GM23338 (cell line): Measurements from ENCODE around the gene HS6ST1. TPM values are rescaled to one million over a fixed set of nuclear protein-coding genes. Genes with fewer than 3 reads are reported as not detected.

Source experiments
- ATAC-seq: fragments of 200-7000 bp; cut with Tn5 transposase; 3 replicates; pipeline ENCODE4 v1.9.1; 2020
- DNase-seq: peaks from one replicate; pipeline ENCODE4 v3.0.0-alpha.2; 2015; ENCODE audit warnings: low spot score
- H2AFZ ChIP-seq: fragments of 200-600 bp; sonication (generic); 2 replicates; pipeline ENCODE4 v1.8.0; 2016; ENCODE audit warnings: antibody characterized with exemption, mild to moderate bottlenecking, moderate library complexity
- H3F3A ChIP-seq: fragments of 200-600 bp; sonication (generic); replicated peaks from 2 replicates; pipeline ENCODE4 v1.8.0; 2017; ENCODE audit warnings: antibody characterized with exemption, mixed run types, low read depth
- H3K27ac ChIP-seq: fragments of 200-600 bp; sonication (generic); 2 replicates; pipeline ENCODE4 v1.6.1; 2016; ENCODE audit warnings: low read depth
- H3K27me3 ChIP-seq: fragments of 200-600 bp; sonication (generic); 2 replicates; pipeline ENCODE4 v1.8.0; 2016; ENCODE audit warnings: mild to moderate bottlenecking, mixed run types, moderate library complexity; ENCODE audit not compliant: insufficient read depth
- H3K36me3 ChIP-seq: fragments of 200-600 bp; sonication (generic); 2 replicates; pipeline ENCODE4 v1.8.0; 2016; ENCODE audit warnings: mild to moderate bottlenecking; ENCODE audit not compliant: insufficient read depth
- H3K4me1 ChIP-seq: fragments of 200-600 bp; sonication (generic); 2 replicates; pipeline ENCODE4 v1.8.0; 2016; ENCODE audit warnings: mild to moderate bottlenecking, moderate library complexity; ENCODE audit not compliant: insufficient read depth
- H3K4me2 ChIP-seq: fragments of 200-600 bp; sonication (generic); 2 replicates; pipeline ENCODE4 v1.7.1; 2017; ENCODE audit warnings: mixed run types
- H3K4me3 ChIP-seq: fragments of 200-600 bp; sonication (generic); 2 replicates; pipeline ENCODE4 v1.6.1; 2016; ENCODE audit warnings: mixed run types
- H3K79me2 ChIP-seq: fragments of 200-600 bp; sonication (generic); replicated peaks from 2 replicates; pipeline ENCODE4 v1.8.0; 2017; ENCODE audit warnings: mild to moderate bottlenecking; ENCODE audit not compliant: insufficient read depth
- H3K9me2 ChIP-seq: fragments of 200-600 bp; sonication (generic); 2 replicates; pipeline ENCODE4 v1.8.0; 2017; ENCODE audit not compliant: insufficient read depth
- H4K20me1 ChIP-seq: fragments of 200-600 bp; sonication (generic); replicated peaks from 2 replicates; pipeline ENCODE4 v1.8.0; 2017; ENCODE audit warnings: mild to moderate bottlenecking; ENCODE audit not compliant: insufficient read depth
- H3K27ac Mint-ChIP-seq: 2 replicates; pipeline ENCODE4 v1.8.0; 2020; ENCODE audit warnings: inconsistent platforms, mild to moderate bottlenecking, moderate library complexity, mixed read lengths
- H3K27me3 Mint-ChIP-seq: 3 replicates; pipeline ENCODE4 v1.8.0; 2022; ENCODE audit warnings: low read depth, mild to moderate bottlenecking, moderate library complexity, mixed read lengths, inconsistent platforms; ENCODE audit not compliant: insufficient read depth, poor library complexity
- H3K36me3 Mint-ChIP-seq: 3 replicates; pipeline ENCODE4 v1.8.0; 2021; ENCODE audit warnings: low read depth, mild to moderate bottlenecking, inconsistent platforms, moderate library complexity, mixed read lengths
- H3K4me1 Mint-ChIP-seq: 3 replicates; pipeline ENCODE4 v1.8.0; 2020; ENCODE audit warnings: mild to moderate bottlenecking, inconsistent platforms, mixed read lengths
- H3K4me3 Mint-ChIP-seq: 3 replicates; pipeline ENCODE4 v1.8.0; 2021; ENCODE audit warnings: moderate library complexity, mild to moderate bottlenecking, inconsistent platforms, mixed read lengths
- H3K9me3 Mint-ChIP-seq: 3 replicates; pipeline ENCODE4 v1.8.0; 2020; ENCODE audit warnings: moderate library complexity, mild to moderate bottlenecking, inconsistent platforms, mixed read lengths
- CREB1 ChIP-seq: fragments of 250-450 bp; sonication (Bioruptor Pico); IDR thresholded peaks from 2 replicates; pipeline ENCODE4 v1.5.0; 2020; ENCODE audit warnings: low read depth, mild to moderate bottlenecking, moderate library complexity
- CTCF ChIP-seq, 2 experiments: fragments of 200-600 bp in 1 of 2; sonication (generic) in 1 of 2; conservative IDR thresholded peaks; 2 replicates each; pipeline versions ENCODE4 v1.5.1 to v1.6.1; 2016 to 2017; ENCODE audit warnings: antibody characterized with exemption in 2 of 2, low read depth in 2 of 2, mild to moderate bottlenecking in 2 of 2, moderate library complexity in 1 of 2
- ETS1 ChIP-seq: IDR thresholded peaks from 2 replicates; pipeline ENCODE4 v1.6.1; 2016; ENCODE audit warnings: antibody characterized with exemption
- EZH2 ChIP-seq: fragments of 200-600 bp; sonication (generic); IDR thresholded peaks from one replicate; pipeline ENCODE4 v1.8.0; 2017; ENCODE audit warnings: antibody characterized with exemption, mild to moderate bottlenecking, low read depth; ENCODE audit not compliant: unreplicated experiment
- EZH2phosphoT487 ChIP-seq: fragments of 200-600 bp; sonication (generic); IDR thresholded peaks from one replicate; pipeline ENCODE4 v1.8.1; 2018; ENCODE audit warnings: antibody characterized with exemption; ENCODE audit not compliant: unreplicated experiment
- JUNB ChIP-seq: IDR thresholded peaks from one replicate; pipeline ENCODE4 v1.6.1; 2016; ENCODE audit warnings: antibody characterized with exemption; ENCODE audit not compliant: unreplicated experiment
- NANOG ChIP-seq: IDR thresholded peaks from 2 replicates; pipeline ENCODE4 v1.6.1; 2016; ENCODE audit warnings: antibody characterized with exemption, borderline replicate concordance
- REST ChIP-seq: IDR thresholded peaks from one replicate; pipeline ENCODE4 v1.6.1; 2018; ENCODE audit warnings: antibody characterized with exemption; ENCODE audit not compliant: unreplicated experiment
- ZNF114 ChIP-seq: fragments of 250-450 bp; sonication (Bioruptor Pico); IDR thresholded peaks from 2 replicates; pipeline ENCODE4 v1.5.0; 2020; ENCODE audit warnings: mild to moderate bottlenecking, moderate library complexity
- ZNF331 ChIP-seq: fragments of 250-450 bp; sonication (Bioruptor Pico); IDR thresholded peaks from 2 replicates; pipeline ENCODE4 v1.5.0; 2020; ENCODE audit warnings: low read depth, mild to moderate bottlenecking, moderate library complexity
- polyA plus RNA-seq: library from polyadenylated mRNA; unstranded; fragments of >200 nt; fragmentation: Nextera tagmentation; extraction: Ambion mirVana; gene quantifications from 2 replicates; pipeline ENCODE4 v1.2.1, GENCODE V29; 2016
- total RNA-seq: library from RNA; depleted of rRNA; stranded (reverse); fragments of >200 nt; shearing (Covaris generic); gene quantifications from 2 replicates; pipeline ENCODE4 v1.2.3, GENCODE V29; 2014

The HS6ST1 gene
- total and polyA plus RNA-seq, 2 experiments from 2014 or later, result 21.1 to 106 TPM

GRCh38 chr2:128245813-128246212, 72.9 kb downstream of the HS6ST1 start:
- Histone ChIP-seq H4K20me1 (no peaks in the 10 kb centered on the region), H3K27me3 (no peaks in the 10 kb centered on the region), H2AFZ (no peak overlapping the region), H3K9me2 (no peaks in the 10 kb centered on the region), H3K4me3 (no peak overlapping the region), H3F3A (no peaks in the 10 kb centered on the region), H3K36me3 (no peaks in the 10 kb centered on the region), H3K4me2 (no peak overlapping the region), H3K79me2 (no peaks in the 10 kb centered on the region), H3K27ac (no peak overlapping the region), H3K4me1 (no peaks in the 10 kb centered on the region)
- H3K4me3 Mint-ChIP-seq, result no peak overlapping the region
- H3K27ac Mint-ChIP-seq, result no peak overlapping the region
- H3K9me3 Mint-ChIP-seq, result no peaks in the 10 kb centered on the region
- H3K27me3 Mint-ChIP-seq, result peaks cover 3% of the 10 kb centered on the region
- TF ChIP-seq EZH2phosphoT487 (no peak), ZNF331 (CRISPR knock-in tag) (no peak), EZH2 (no peak), CTCF (conservative IDR thresholded peaks at IDR 0.05; ENCODE audit: low read depth in 2 of 2) (no peak)
- ATAC-seq (no peak), DNase-seq (no peak)
- H3K4me1 Mint-ChIP-seq, result no peaks in the 10 kb centered on the region
- H3K36me3 Mint-ChIP-seq, result no peaks in the 10 kb centered on the region

- Histone ChIP-seq H3K27ac (no peak overlapping the region), H3K4me1 (no peaks in the 10 kb centered on the region), H3F3A (no peaks in the 10 kb centered on the region), H3K4me3 (no peak overlapping the region), H2AFZ (no peak overlapping the region), H3K27me3 (no peaks in the 10 kb centered on the region), H3K79me2 (no peaks in the 10 kb centered on the region), H3K9me2 (no peaks in the 10 kb centered on the region), H3K4me2 (no peak overlapping the region), H3K36me3 (no peaks in the 10 kb centered on the region), H4K20me1 (no peaks in the 10 kb centered on the region)
- TF ChIP-seq EZH2phosphoT487, result no peak
- no peak for TF ChIP-seq CREB1 (CRISPR knock-in tag)
- no peak for TF ChIP-seq NANOG
- no peak for TF ChIP-seq EZH2
- TF ChIP-seq ZNF114, result no peak
- TF ChIP-seq JUNB, result no peak
- TF ChIP-seq ETS1, result no peak
- TF ChIP-seq CTCF (conservative IDR thresholded peaks at IDR 0.05; ENCODE audit: low read depth in 2 of 2), result no peak
- TF ChIP-seq REST, result no peak
- no peak for TF ChIP-seq ZNF331 (CRISPR knock-in tag)
- H3K9me3 Mint-ChIP-seq, result no peaks in the 10 kb centered on the region
- DNase-seq, result no peak
- H3K4me3 Mint-ChIP-seq, result no peak overlapping the region
- H3K27me3 Mint-ChIP-seq, result peaks cover 5% of the 10 kb centered on the region
- peaks cover 2% of the 10 kb centered on the region; the same call in 2 of the 3 replicates for H3K4me1 Mint-ChIP-seq
- peak; percentile 59; the same call in 2 of the 3 replicates for ATAC-seq
- H3K36me3 Mint-ChIP-seq, result no peaks in the 10 kb centered on the region
- H3K27ac Mint-ChIP-seq, result no peak overlapping the region
Measured at GRCh38 chr2:128241896-128242295, 76.8 kb downstream of the HS6ST1 start.
